Stimulated activated effector memory CD8-positive, alpha-beta T cell treated with anti-CD3 and anti-CD28 coated beads, Interleukin-12 subunit alpha, Interleukin-12 subunit beta, amount 100 ng/mL, for 72 hours (primary cell): ENCODE results near the gene PLEKHA7.

Experiments
- ATAC-seq: fragments of 150-1000 bp; cut with Tn5 transposase; 2 replicates; pipeline ENCODE4 v1.10.0; 2021
- DNase-seq, 2 donors: peaks; one replicate each; pipeline ENCODE4 v3.0.0; 2021 to 2022; ENCODE audit warnings: low spot score in 2 of 2
- H3K27ac Mint-ChIP-seq: one replicate; pipeline ENCODE4 v1.8.0; 2022; ENCODE audit warnings: mild to moderate bottlenecking, mixed read lengths
- H3K36me3 Mint-ChIP-seq: one replicate; pipeline ENCODE4 v1.8.0; 2022; ENCODE audit warnings: mild to moderate bottlenecking, mixed read lengths
- H3K4me1 Mint-ChIP-seq: one replicate; pipeline ENCODE4 v1.8.0; 2022; ENCODE audit warnings: mixed read lengths
- H3K4me3 Mint-ChIP-seq: one replicate; pipeline ENCODE4 v1.8.0; 2022; ENCODE audit warnings: mild to moderate bottlenecking, mixed read lengths
- H3K9me3 Mint-ChIP-seq: one replicate; pipeline ENCODE4 v1.8.0; 2022; ENCODE audit warnings: mixed read lengths

PLEKHA7 gene

DNA sequence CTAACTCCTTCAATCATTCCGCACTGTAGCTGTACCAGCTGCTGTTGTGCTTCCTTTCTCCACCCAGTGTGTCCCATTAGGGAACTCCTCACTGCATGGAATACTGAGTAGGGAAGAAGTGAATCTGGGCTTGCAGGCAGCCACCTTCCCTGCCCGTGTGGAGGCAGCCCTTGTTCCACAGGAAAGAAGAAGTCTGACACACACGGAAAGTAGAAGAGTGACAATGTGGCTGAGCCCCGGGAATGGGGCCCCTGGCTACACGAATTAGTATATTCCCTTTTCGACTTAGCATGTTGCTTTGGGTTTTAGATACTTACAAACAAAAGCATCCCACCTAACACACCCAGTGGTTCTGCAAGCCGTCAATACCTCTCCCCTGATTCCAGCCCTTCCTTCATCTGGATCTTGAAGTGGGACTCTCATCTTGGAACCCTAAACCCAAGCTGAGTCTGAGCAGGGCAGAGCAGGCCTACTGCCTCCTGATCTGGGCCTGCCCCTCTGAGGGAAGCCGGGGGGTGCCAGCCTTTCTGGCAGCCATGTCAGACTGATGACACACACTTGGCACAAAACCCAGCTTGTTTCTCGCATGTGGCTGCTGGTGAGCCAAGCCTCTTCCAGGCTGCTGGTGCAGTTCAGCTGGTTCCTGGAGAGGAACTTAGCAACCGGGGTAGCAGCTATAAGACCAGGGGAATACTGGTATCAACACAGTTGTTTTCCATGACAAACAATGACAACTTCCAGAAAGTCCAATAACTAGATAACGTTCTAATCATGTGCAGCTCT, 204.1 kb downstream of the PLEKHA7 start:
- Mint-ChIP-seq H3K4me3 (no peak overlapping the region), H3K27ac (peak overlapping the region; percentile 61), H3K36me3 (no peaks in the 10 kb centered on the region), H3K9me3 (no peaks in the 10 kb centered on the region), H3K4me1 (peaks cover 29% of the 10 kb centered on the region)
- DNase-seq (no peak), ATAC-seq (no peak)

DNA sequence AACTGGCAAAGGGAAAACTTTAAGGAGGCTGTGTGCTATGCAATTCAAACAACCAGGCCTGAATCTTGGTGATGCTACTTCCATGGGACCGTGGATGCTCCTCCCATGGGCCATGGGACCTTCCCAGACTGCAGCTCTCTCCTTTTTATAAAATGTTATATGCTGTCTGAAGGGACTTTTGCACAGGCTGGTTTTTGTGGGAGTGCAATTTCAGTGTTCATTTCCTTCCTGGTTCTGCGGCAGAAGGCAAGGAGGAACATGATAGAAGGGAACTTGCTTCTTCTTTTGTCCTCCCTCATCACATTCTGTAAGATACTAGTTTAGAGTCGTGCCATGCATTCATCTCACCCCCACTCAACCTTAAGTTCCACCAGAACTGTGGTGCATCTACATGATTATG, 206.9 kb downstream of the PLEKHA7 start:
- DNase-seq, result no peak

DNA sequence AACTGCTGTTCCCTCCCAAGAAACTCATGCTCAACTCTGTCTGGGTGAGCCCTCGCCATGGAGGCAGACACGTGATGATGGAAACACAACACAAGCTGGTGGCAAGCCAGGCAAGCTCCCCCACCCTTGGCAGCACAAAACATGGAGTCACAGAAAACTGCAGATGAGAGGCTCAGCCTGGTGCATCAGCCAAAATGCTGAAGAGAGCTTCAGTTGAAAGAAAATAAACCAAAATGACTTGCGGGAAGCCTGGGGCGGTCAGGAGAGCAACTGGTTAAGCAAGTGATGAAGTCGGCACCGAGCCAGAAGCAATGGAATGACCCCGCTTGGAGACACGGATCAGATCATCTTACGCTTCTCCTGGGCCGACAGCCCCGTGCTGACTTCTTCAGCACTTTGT, 207.4 kb downstream of the PLEKHA7 start:
- no peak for DNase-seq
- no peak for ATAC-seq
- H3K36me3 Mint-ChIP-seq, result no peaks in the 10 kb centered on the region
- H3K4me1 Mint-ChIP-seq, result peaks cover 40% of the 10 kb centered on the region
- peak overlapping the region; percentile 34 for H3K27ac Mint-ChIP-seq
- no peaks in the 10 kb centered on the region for H3K9me3 Mint-ChIP-seq
- no peak overlapping the region for H3K4me3 Mint-ChIP-seq

More for the DNA sequence above, 206.9 kb downstream of the PLEKHA7 start:
- Mint-ChIP-seq H3K36me3 (no peaks in the 10 kb centered on the region), H3K9me3 (no peaks in the 10 kb centered on the region), H3K27ac (peak overlapping the region; percentile 34), H3K4me3 (no peak overlapping the region), H3K4me1 (peaks cover 41% of the 10 kb centered on the region)
- no peak for ATAC-seq

DNA sequence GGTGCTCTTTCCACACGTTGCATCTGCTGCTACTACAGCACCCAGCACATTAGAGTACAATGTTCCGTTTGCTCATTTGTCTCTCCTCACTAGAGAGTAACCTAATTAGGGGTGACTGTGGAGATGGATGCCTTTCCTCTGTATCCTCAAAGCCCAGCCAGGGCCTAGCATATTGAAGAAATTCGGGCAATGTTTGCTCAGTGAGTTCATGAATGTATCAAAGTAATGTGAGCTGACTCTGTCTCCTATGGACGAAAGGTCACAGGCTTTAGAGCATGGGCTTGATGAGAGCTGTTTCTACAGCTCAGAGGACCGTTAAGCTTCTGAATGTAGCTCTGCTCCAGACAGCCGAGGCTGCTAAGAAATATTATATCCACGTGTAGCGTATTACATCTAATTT, 208.3 kb downstream of the PLEKHA7 start:
- Mint-ChIP-seq H3K36me3 (no peaks in the 10 kb centered on the region), H3K4me1 (peaks cover 40% of the 10 kb centered on the region), H3K9me3 (no peaks in the 10 kb centered on the region), H3K27ac (peak overlapping the region; percentile 78), H3K4me3 (no peak overlapping the region)
- DNase-seq, result no peak
- ATAC-seq, result no peak

DNA sequence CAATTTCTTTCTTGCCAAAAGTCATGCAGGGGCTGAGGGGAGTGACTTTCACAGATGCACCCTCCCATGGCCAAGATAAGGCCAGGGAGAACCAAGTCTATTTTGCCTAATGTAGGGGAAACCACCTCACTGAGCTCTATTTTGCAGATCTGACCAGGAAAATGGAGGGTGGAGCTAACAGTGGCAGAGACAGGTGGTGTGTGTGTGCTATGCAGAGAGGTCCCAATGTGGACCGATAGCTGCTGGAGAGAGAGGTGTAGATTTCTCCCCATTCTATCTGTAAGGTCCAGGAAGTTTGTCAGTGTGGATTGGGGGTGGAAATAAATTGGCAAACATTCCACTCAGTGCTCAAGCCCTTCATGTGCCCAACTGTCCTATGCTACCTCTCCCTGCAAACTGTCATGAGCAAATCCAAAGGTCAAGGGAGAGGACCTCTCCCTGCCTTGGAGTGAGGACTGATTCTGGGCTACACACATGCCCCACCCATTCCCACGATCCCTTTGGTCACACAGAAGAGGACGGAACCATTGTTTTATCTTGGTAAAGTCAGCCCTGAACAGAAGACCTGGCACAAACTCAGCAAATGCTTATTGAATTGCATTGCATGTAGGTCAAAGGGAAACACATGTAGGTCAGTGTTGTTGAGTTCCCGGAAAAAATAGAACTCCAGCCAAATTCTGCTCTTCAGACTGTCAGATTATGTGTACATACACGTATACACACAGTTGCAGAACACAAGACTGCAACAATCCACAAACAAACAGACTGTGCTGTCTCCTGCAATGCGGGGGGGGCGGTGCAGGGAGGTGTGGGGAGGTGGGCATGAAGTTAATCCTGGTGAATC, 209.9 kb downstream of the PLEKHA7 start:
- no peaks in the 10 kb centered on the region for H3K9me3 Mint-ChIP-seq
- peak overlapping the region; percentile 78 for H3K27ac Mint-ChIP-seq
- H3K4me1 Mint-ChIP-seq, result peaks cover 37% of the 10 kb centered on the region
- H3K36me3 Mint-ChIP-seq, result no peaks in the 10 kb centered on the region
- H3K4me3 Mint-ChIP-seq, result peak overlapping the region; percentile 53
- ATAC-seq (peak; percentile 9), DNase-seq (no peak)

DNA sequence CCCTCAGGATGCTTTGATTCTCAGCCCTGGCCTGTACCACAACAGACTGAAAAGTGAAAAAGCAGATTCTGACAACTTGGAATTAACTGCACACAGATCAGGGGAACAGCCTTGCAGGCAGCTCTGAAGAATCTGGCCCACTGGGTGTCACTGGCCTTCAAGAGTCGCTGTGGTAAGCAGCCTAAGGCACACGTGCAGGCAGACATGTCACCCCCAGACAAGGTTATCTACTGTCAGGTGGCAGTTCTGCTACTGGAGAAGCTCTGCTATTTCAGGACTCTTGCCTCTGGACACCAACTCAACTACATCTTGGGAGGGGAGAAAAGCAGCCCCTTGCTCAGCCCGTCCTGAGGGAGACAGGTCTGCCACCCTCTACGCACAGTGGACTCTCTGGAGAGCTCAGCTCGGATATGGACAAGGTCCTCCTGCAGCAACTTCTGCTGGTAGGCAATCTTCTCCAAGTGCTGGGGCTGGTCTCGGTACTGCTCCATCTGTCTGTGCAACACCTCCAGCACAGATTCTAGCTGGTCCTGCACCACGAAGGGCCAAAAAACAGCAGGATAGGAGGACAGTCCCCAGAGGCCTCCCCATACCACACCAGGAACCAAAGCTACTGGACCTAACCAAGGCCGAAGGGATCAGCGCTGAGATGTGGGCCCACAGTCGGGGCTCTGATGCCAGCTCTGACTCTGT, 212.8 kb downstream of the PLEKHA7 start:
- peak; percentile 9 for ATAC-seq
- H3K4me3 Mint-ChIP-seq, result no peak overlapping the region

DNA sequence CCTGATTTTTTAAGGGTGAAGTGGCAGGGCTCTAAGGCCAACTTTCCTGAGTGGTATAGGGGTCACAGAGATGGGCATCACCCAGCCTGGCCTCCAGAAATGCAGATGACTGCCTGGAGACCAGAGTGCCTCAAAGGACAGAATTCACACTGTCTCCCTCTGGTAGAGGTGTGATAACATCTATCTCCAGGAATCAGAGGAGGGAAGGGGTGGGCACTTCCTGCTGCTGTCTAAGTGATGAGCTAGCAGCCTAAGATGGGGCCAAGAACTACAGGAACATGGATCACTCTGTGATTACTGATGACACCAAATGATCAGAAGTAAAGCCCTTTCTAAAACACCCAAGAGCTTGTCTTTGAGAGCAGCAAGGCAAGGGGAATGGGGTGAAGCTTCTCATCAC, 213.8 kb downstream of the PLEKHA7 start:
- Mint-ChIP-seq H3K9me3 (no peaks in the 10 kb centered on the region), H3K27ac (peak overlapping the region; percentile 74), H3K36me3 (no peaks in the 10 kb centered on the region), H3K4me3 (no peak overlapping the region), H3K4me1 (peaks cover 39% of the 10 kb centered on the region)
- DNase-seq, result no peak
- peak; percentile 14 for ATAC-seq

More for the DNA sequence above, 212.8 kb downstream of the PLEKHA7 start:
- no peak for DNase-seq
- no peaks in the 10 kb centered on the region for H3K9me3 Mint-ChIP-seq
- peak overlapping the region; percentile 74 for H3K27ac Mint-ChIP-seq
- H3K4me1 Mint-ChIP-seq, result peaks cover 38% of the 10 kb centered on the region
- no peaks in the 10 kb centered on the region for H3K36me3 Mint-ChIP-seq

DNA sequence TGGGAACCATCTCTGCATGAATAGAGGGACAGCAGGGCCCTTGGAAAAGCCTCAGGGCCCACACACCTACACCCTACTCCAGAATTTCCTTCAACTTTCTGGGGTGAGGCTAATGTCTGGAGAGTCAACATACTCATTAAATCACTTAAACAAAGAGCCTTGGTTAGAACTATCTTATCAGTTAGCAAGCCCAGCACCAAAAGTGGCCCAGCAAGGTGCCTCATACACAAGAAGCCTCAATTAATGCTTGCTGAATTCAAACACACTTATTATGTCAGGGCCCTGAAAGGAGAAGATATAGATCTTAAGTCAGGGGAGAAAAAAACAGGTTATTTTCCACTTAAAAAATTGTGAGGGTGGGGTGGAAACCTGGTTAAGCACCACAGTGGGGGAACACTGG, 214.3 kb downstream of the PLEKHA7 start:
- ATAC-seq (no peak), DNase-seq (no peak)
- no peaks in the 10 kb centered on the region for H3K9me3 Mint-ChIP-seq
- peaks cover 43% of the 10 kb centered on the region for H3K4me1 Mint-ChIP-seq
- peak overlapping the region; percentile 74 for H3K27ac Mint-ChIP-seq
- H3K4me3 Mint-ChIP-seq, result no peak overlapping the region
- H3K36me3 Mint-ChIP-seq, result no peaks in the 10 kb centered on the region

DNA sequence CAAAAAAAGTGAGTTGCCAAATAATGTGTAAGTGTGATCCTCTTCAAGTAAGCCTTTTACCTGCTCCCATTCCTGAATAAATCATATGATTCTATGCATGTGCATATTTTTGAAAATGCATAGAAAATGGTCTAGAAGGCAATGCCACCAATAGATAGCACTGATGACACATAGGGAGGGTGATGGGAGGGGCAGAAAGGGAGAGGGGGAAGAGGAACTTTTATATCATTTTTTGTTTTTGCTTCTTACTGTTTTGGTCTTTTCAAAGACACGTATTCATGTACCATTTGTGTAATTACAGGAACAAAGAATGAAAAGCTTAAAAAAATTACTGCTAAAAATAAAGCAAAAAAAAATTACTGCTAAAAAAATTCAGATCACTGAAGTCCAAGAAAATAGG, 215.0 kb downstream of the PLEKHA7 start:
- H3K9me3 Mint-ChIP-seq, result no peaks in the 10 kb centered on the region
- no peak for DNase-seq
- H3K36me3 Mint-ChIP-seq, result no peaks in the 10 kb centered on the region
- H3K4me1 Mint-ChIP-seq, result peaks cover 43% of the 10 kb centered on the region
- ATAC-seq, result no peak
- H3K27ac Mint-ChIP-seq, result peak overlapping the region; percentile 74
- H3K4me3 Mint-ChIP-seq, result no peak overlapping the region

DNA sequence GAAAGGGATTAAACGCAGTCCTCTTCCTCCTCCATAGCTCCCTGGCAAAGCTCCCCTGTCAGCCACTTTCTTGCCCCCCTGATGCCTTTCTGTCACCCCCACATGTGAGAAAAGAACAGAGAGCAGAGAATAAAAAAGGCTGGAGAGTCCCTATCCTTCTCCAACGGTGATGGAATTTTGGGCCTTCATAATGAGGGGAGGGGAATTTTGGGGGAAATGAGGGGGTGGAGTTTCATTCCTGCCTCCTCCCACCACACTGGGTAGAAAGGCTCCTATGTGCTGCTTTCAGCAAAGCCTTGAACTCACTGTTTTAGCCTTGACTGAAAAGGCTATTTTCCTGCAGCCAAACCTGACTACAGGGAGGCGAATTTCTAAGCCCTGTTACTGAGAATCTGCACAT, 216.4 kb downstream of the PLEKHA7 start:
- Mint-ChIP-seq H3K36me3 (no peaks in the 10 kb centered on the region), H3K27ac (peak overlapping the region; percentile 69), H3K9me3 (no peaks in the 10 kb centered on the region), H3K4me3 (no peak overlapping the region), H3K4me1 (peaks cover 54% of the 10 kb centered on the region)
- no peak for ATAC-seq
- DNase-seq, result no peak

DNA sequence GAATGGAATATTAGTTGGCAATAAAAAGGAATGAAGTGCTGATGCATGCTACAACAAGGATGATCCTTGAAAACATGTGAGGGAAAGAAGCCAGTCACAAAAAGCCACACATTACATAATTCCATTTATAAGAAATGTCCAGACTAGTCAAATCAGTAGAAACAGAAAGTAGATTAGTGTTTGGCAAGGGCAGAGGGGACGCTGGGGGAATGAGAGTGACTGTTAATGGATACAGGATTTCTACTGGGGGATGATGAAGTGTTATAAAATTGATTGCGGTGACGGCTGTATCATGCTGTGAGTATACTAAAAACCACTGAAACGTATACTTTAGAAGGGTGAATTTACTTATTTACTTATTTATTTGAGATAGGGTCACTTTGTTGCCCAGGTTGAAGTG, 217.9 kb downstream of the PLEKHA7 start:
- ATAC-seq, result no peak
- DNase-seq, result no peak
- H3K27ac Mint-ChIP-seq, result peak overlapping the region; percentile 11
- H3K9me3 Mint-ChIP-seq, result no peaks in the 10 kb centered on the region
- no peak overlapping the region for H3K4me3 Mint-ChIP-seq
- no peaks in the 10 kb centered on the region for H3K36me3 Mint-ChIP-seq
- H3K4me1 Mint-ChIP-seq, result peaks cover 58% of the 10 kb centered on the region

DNA sequence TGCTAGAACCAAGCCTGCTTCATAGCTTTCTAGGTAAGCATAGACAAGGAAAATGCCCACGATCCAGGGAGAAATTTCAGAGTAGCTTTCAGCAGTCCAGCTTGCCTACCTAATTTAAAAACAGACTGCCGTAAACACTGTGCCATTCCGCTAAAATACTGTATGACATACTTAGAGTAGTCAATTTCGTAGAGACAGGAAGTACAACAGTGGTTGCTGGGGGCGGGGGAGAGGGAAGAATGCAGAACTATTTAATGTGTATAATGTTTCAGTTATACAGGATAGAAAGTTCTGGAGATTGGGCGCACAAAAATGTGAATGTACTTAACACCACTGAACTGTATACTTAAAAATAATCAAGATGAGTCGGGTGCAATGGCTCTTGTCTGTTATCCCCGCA, 219.1 kb downstream of the PLEKHA7 start:
- H3K9me3 Mint-ChIP-seq, result no peaks in the 10 kb centered on the region
- H3K27ac Mint-ChIP-seq, result peak overlapping the region; percentile 95
- DNase-seq (no peak), ATAC-seq (peak; percentile 57)
- no peaks in the 10 kb centered on the region for H3K36me3 Mint-ChIP-seq
- H3K4me3 Mint-ChIP-seq, result peak overlapping the region; percentile 70
- peaks cover 63% of the 10 kb centered on the region for H3K4me1 Mint-ChIP-seq

DNA sequence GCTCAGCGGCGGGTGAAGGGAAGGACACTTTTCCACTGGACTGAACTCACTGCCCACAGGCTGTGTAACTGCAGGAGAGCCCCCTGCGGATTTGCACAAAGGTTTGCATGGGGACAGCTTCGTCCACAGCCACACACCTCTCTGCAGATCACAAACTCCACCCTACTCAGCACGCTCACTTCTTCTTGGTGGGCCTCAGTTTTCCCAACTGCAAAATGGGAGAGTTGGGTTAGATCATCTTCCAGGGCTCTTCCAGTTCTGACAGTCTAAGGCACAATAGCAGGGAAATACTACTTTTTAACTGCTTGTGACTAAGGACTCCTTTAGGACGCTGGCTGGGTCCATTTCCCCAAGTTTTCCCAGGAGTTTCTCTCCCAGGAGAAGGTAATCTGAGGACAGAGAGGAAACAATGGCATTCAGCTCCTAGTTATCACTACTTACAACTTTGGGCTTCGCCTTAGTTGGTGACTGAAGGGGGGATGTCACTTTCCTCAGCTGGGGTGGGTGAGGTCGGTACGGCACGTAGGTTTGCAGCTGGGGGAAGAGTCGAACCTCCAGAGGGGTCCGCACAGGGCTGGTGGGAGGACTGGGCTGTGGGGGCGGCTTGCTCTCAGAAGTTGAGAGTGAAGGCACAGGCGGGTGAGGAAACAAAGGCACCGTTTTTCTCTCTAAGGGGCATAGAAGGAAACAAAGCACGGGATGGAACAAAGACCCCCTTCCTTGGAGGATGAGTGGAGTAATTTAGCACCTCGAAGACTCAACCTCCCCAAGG, 220.0 kb downstream of the PLEKHA7 start:
- H3K36me3 Mint-ChIP-seq, result no peaks in the 10 kb centered on the region
- DNase-seq, result no peak
- H3K9me3 Mint-ChIP-seq, result no peaks in the 10 kb centered on the region
- H3K4me3 Mint-ChIP-seq, result peak overlapping the region; percentile 70
- H3K4me1 Mint-ChIP-seq, result peaks cover 59% of the 10 kb centered on the region
- H3K27ac Mint-ChIP-seq, result peak overlapping the region; percentile 95
- no peak for ATAC-seq

DNA sequence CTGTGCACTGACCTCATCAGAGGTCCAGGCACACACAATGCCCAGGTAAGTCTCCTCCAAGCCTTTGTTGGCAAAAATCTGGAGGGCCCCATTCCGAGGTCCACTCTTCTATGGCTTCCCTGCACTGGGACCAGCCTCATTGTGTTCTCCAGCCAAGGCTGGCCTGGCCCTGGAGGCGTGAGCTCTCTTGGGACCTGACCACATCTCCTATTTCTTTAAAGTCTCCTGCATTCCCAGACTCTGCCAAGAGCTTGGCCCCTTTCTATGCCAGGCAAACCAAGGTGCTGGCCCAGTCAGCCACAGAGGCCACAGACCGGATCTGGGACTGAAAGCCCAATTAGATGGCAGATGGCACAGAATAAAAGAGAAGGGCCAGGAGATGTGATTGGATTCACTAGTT, 220.7 kb downstream of the PLEKHA7 start:
- DNase-seq (no peak), ATAC-seq (no peak)
- Mint-ChIP-seq H3K4me1 (peaks cover 67% of the 10 kb centered on the region), H3K9me3 (no peaks in the 10 kb centered on the region), H3K36me3 (no peaks in the 10 kb centered on the region), H3K4me3 (peak overlapping the region; percentile 14), H3K27ac (no peak overlapping the region)

DNA sequence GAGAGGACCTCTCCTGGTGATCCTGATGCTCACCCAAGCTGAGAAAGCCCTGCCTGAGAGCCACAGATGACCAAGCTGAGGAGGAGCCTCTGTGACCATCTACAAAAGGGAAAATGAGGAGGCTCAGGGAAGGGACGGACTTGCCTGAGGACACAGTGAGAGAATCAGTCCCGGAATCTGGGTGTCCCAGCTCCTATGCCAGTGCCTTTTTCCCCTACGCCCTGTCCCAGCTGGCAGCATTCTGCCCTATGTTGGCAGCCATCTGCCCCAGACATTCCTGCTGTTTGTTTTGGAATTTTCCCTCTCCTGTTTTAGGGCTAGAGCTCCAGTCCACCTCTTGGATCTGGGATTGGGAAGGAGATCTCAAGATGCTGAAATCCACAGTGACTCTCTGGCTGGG, 221.2 kb downstream of the PLEKHA7 start:
- no peak for ATAC-seq
- Mint-ChIP-seq H3K9me3 (no peaks in the 10 kb centered on the region), H3K4me3 (peak overlapping the region; percentile 14), H3K36me3 (no peaks in the 10 kb centered on the region), H3K4me1 (peaks cover 67% of the 10 kb centered on the region), H3K27ac (no peak overlapping the region)
- DNase-seq, result no peak
